Activated CD4-positive, alpha-beta T cell treated with anti-CD3 and anti-CD28 coated beads, Interleukin-2, amount 50 U/mL, for 16 hours (primary cell): ENCODE measurements around the gene THBS2.
A peak's percentile ranks its signal among the peaks of the same experiment; 100 is the strongest.
"Not testable (repeated sequence)": the region's sequence is repeated elsewhere in the genome, so short reads cannot be mapped to it uniquely, and the experiment has no call there.

Experiments used
- DNase-seq: peaks from one replicate; pipeline ENCODE4 v3.0.0-alpha.2; 2020

The THBS2 gene

GRCh38 chr6:169205176-169206160 is 48.2 kb downstream of the THBS2 start:
- DNase-seq: no peak

GRCh38 chr6:169204167-169204566 is 49.5 kb downstream of the THBS2 start:
- no peak for DNase-seq

DNA sequence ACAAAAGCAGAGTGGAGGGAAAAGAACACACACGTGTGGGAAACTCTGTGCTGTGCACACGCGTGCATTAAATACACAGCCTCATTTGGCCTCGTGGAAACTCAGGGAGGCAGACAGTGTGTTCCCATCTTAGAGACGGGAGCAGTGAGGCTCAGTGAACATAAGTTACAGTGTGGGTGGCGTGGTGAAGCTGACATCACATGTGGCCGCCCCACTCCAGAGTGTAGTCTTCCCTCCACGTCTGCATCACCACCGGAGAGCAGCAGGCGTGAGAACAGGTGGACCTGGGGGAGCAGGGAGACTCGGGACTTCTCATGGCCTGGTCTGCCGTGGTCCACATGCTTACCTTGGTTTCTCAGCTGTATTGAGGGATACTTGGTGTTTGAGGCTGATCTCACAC is 51.7 kb downstream of the THBS2 start:
- no peak for DNase-seq

DNA sequence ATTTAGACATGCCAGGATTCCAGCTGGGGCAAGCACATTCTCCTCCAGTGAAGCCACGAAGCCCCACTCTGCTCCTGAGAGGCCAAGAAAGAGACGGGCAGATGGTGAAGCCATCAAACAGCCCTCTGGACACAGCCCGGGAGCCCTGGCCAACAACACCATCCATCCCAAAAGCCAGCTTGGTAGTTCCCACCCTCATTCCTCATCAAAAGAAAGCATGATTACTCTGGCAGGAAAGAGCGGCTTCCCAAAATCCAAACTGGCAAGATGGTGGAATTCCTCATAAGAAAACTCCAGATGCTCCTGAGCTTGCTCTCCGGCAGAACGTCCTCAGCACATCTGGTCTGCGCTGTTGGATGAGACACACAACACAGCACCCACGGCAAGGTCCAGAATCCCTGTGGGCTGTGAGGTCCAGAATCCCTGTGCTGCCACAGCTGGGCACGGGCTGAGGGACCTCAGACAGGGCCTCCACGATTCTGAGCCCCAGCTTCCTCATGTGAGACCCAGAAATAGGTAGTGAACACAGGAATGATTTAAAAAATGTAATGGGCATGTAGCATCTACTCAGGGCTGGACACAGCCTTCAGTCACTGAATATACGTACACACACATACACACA is 52.6 kb downstream of the THBS2 start:
- no peak for DNase-seq

DNA sequence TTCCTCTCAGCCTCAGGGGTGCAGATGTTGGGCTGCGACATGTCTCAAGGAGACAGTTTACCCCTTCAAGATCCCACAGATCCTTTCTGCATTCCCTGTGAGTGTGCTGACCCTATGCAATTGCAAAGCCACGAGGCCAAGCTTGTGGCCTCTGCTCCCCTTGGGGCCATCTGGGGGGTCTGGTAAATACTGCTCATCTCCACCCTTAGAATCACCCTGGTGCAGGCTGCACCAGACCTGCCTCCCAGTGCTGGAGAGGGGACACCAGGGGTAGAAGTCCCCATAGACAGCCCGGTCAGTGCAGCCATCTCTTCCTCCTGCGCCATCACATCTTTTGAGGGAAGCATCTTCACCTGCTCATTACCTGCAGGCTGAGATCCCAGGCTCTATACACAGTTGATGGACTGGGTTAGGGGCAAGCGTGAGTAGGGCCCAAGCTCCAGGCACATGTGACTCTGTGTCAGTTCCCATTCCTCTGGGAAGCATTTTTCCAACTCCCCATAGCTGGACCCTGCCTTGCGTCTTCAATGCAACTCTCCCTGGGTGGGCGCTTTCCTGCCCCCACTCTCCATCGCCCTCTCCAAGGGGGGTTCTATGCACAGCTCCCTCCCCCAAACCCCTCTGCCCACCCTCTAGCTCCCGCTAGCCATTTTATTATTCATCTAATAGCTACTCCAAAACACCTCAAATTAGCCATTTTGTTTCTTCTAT is 53.9 kb downstream of the THBS2 start:
- no peak for DNase-seq

DNA sequence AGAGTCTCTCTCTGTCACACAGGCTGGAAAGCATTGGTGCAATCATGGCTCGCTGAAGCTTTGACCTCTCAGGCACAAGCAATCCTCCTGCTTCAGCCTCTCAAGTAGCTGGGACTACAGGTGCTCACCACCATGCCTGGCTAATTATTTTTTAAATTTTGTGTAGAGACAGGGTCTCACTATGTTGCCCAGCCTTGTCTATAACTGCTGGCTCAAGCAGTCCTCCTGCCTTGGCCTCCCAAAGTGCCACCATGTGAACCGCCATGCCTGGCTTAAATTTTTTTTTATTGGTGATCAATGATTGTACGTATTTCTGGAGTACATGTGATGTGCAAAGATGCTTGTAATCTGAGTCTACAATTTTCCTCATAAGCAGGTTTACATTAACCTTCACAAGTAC is 54.8 kb downstream of the THBS2 start:
- no peak for DNase-seq

DNA sequence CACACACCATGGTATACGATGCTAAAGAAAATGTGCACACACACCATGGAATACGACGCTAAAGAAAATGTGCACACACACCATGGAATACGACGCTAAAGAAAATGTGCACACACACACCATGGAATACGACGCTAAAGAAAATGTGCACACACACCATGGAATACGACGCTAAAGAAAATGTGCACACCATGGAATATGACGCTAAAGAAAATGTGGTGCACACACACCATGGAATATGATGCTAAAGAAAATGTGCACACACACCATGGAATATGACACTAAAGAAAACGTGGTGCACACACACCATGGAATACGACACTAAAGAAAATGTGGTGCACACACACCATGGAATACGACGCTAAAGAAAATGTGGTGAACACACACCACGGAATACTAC is 55.7 kb downstream of the THBS2 start:
- not testable (repeated sequence) for DNase-seq

GRCh38 chr6:169196279-169196678 is 57.4 kb downstream of the THBS2 start:
- DNase-seq: not testable (repeated sequence)

GRCh38 chr6:169194737-169195136 is 58.9 kb downstream of the THBS2 start:
- no peak for DNase-seq

DNA sequence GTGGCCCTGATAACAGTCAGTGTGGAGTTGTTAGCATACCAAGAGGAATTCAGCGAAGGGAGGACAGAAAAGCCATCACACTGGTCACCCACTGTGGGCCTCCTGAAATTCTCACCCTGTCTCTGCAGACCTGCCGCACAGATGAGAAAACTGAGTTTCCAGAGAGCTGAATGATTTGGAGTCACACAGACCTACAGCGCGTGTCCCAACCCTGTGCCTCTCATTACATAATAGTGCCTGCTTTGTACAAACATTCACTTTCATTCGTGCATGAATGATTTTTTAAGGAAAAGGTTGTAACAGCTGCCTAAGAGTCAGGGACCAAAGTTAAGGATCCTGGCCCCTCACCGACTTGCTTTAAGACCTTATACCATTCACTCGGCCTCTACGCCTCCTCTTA is 62.7 kb downstream of the THBS2 start:
- DNase-seq: no peak

DNA sequence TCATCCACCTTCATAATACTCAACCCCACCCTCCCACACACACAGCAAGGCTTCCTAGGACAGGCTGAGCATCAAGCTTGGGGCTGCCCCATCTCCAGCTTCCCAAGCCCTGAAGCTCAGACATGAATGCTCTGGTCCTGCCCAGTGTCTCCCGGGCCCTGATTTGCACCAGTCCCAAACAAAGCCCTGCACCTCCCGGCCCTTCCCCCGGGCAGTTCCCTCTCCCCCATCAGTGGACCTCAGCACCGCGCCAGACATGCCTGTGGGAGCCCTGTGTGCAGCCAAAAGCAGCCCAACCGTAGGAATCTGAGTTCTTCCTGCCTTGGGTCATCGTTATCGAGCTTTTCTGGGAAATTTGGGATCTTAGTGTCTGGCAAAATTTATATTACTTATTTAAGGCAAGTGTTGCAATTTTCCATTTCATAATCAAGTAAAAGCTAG is 63.5 kb downstream of the THBS2 start:
- no peak for DNase-seq

DNA sequence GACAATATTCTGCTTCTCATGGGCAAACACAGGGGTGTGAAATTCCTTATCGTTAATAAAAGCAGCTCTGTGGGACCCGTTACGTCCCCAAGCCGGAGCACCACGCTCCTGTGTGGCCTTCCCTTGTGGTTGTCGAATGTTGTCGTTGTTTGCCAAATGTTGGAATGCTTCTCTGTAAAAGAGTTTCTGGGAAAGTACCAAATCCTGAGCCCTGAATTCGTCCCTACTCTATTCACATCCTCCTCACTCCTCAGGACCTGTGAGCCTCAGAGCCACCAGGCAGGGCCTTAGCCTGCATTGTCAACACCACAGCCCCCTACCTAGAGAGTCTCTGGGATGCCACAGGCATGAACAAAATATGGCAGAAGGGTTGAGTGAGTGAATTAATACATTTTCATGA is 64.0 kb downstream of the THBS2 start:
- no peak for DNase-seq

DNA sequence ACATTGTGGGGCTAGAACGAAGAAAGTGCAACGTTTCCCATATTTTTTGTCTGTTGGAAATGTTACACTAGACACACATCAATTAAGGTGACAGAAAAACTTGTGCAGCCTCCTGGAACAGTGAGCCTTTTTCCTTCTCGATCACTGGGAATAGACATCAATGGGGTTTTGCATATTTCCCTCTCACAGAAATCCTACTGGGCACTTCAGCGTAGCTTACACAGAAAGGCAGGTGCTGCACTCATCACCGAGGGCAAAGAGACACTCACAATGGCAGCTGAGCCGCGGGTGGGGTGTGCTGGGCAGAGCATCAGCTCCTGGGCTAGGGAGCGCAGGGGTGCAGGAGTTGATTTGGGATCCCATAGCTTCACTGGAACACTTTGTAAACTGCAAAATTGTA is 64.5 kb downstream of the THBS2 start:
- no peak for DNase-seq

DNA sequence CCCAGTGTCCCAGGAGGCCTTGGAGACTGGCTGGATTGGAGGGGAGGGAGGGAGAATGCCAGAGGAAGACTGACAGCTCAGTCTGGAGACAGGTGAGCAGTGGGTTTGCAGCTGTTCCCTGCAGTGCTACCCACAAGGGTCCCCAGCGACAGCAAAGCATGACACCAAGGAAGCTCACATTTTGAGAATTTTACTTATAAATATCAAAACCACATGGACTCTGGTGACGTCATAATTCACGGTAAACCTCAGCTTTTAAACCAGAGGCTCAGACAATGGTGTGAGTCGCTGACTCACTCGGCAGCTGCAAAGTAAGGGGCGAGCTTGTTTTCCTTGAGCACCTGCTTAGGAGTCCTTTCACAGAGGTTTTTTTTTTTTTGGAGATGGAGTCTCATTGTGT is 65.2 kb downstream of the THBS2 start:
- peak; percentile 19 for DNase-seq

DNA sequence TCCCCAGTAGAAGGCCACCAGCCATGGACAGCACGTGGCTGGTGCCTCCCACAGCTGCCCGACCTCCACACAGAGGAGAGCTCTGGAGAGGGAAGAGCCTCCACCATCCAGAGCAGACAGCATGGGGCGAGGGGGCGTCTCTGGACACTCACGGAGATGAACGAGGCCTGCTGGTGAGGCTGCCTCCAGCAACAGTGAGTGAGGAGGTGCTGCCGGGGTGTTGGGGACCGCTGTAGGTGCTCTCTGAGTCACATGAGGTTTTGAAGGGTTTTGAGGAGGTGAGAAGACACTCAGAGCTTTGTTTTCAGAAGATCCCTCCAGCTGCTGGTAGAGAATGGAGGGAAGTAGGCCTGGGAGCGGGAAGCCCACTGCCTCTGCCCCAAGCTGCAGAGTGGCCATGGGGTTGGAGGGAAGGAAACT is 65.6 kb downstream of the THBS2 start:
- no peak for DNase-seq

- no peak for DNase-seq
These were observed 67.0 kb downstream of the THBS2 start for GRCh38 chr6:169186496-169187169.

DNA sequence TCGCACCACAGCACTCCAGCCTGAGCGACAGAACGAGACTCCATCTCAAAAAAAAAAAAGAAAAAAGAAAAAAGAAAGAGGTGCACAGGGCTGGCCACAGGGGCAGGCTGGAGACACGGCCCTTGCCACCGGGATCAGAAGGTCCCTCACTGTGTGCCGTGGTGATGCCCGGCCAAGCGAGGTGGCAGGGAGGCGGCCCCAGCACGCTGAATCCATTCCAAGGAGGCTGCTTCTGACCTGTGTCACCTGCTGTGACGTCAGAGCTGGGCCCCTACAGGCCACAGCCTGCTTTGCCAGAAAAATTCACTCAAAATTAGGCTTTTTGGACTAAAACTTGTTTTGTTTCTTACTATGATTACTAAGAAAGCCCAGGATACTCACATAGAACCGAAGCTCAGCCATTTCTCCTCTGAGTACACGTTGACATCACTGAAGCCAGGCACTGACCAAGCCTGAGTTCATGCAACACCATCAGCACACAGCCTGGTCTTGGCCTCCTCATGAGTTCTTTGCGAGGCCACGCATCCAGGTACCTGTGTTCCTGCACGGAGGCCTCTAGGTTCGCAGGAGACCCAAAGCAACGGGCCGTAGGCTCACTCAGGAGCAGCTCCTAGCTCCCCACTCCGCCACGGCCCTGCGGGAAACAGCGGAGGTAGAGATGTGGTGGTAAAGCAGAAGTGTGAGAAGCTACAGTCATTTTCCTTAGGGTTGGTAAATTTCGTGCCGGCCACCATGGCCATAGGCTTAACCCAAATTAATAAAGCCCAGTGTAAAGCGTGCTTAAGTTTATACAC is 67.8 kb downstream of the THBS2 start:
- no peak for DNase-seq

DNA sequence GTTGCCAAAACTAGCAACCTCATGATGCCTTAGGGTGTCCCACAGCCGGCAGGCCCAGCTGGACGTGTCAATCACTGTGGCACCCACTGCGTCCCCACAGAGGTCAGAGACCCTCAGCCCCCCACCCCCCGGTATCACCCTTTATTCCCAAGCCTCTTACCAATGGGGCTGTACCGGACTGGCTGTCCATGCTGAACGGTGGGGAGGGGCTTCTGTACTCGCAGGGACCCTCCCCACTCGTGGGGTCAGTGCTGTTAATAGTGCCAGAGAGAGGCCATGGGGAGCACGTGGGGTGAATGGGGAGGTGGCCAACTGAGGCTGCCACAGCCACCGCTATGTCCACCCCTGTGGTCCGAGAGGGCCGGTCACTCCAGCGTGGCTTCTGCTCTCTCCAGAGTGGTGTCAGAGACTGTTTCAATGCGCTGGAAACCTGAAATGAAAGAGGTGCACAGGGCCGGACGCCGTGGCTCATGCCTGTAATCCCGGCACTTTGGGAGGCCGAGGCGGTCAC is 68.6 kb downstream of the THBS2 start:
- no peak for DNase-seq

- no peak for DNase-seq
These were observed 69.2 kb downstream of the THBS2 start for GRCh38 chr6:169184419-169184818.

- DNase-seq: no peak
These were observed 70.4 kb downstream of the THBS2 start for GRCh38 chr6:169183233-169183632.

DNA sequence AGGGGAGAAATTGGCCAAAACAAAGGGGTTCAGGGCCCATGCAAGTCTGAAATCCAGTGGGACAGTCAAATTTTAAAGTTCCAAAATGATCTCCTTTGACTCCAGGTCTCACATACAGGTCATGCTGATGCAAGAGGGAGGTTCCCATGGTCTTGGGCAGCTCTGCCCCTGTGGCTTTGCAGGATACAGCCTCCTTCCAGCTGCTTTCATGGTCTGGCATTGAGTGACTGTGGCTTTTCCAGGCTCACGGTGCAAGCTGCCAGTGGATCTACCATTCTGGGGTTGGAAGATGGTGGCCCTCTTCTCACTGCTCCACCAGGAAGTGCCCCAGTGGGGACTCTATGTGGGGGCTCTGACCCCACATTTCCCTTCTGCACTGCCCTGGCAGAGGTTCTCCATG is 73.8 kb downstream of the THBS2 start:
- not testable (repeated sequence) for DNase-seq
